IMR-90 (cell line): ENCODE measurements around the gene NUP93. TPM values are rescaled to one million over a fixed set of nuclear protein-coding genes. Genes with fewer than 3 reads are reported as not detected.

ENCODE experiments used
- ATAC-seq: fragments of 200-7000 bp; cut with Tn5 transposase; 2 replicates; pipeline ENCODE4 v1.9.1; 2020; ENCODE audit warnings: low read depth, mild to moderate bottlenecking, moderate library complexity
- BruUV-seq: library from RNA; stranded (reverse); fragments of 400-500 nt; replicated peaks from 2 replicates; lab custom pipeline; 2021; lab: Mats Ljungman, UMichigan
- CTCF ChIA-PET: fragments of 300-600 bp; formaldehyde crosslinking; extraction: SDS; loops from one replicate; lab custom pipeline; 2021; ENCODE audit warnings: antibody characterized with exemption; lab: Yijun Ruan, JAX
- POLR2A ChIA-PET: fragments of 300-600 bp; sonication (Branson Sonifier 250); formaldehyde crosslinking; loops from one replicate; lab custom pipeline; 2022; ENCODE audit warnings: antibody characterized with exemption; ENCODE audit not compliant: unreplicated experiment; lab: Charles Lee
- DNase-seq: peaks from one replicate; pipeline ENCODE4 v3.0.0; 2013
- H2AFZ ChIP-seq: replicated peaks from 2 replicates; pipeline ENCODE3; 2013; ENCODE audit warnings: low read length, mild to moderate bottlenecking; ENCODE audit not compliant: poor library complexity
- H2AK5ac ChIP-seq: 2 replicates; pipeline ENCODE4 v1.6.1; 2013; ENCODE audit warnings: low read depth, low read length, inconsistent platforms
- H2AK9ac ChIP-seq: replicated peaks from 2 replicates; pipeline ENCODE3; 2013; ENCODE audit warnings: mild to moderate bottlenecking, low read depth, low read length, moderate library complexity; ENCODE audit not compliant: poor library complexity
- H2BK120ac ChIP-seq: 2 replicates; pipeline ENCODE4 v1.6.1; 2013; ENCODE audit warnings: low read depth, low read length, inconsistent platforms
- H2BK15ac ChIP-seq: 3 replicates; pipeline ENCODE4 v1.6.1; 2013; ENCODE audit warnings: low read depth, low read length, inconsistent platforms
- H2BK20ac ChIP-seq: 2 replicates; pipeline ENCODE4 v1.6.1; 2013; ENCODE audit warnings: low read depth, mild to moderate bottlenecking, inconsistent platforms, low read length, moderate library complexity
- H2BK5ac ChIP-seq: 2 replicates; pipeline ENCODE4 v1.6.1; 2013; ENCODE audit warnings: mild to moderate bottlenecking, low read depth, low read length, inconsistent platforms; ENCODE audit not compliant: poor library complexity, severe bottlenecking
- H3K14ac ChIP-seq: replicated peaks from 2 replicates; pipeline ENCODE4 v1.6.1; 2013; ENCODE audit warnings: low read depth, low read length, inconsistent platforms
- H3K18ac ChIP-seq: 2 replicates; pipeline ENCODE4 v1.6.1; 2013; ENCODE audit warnings: low read depth, low read length, control low read depth
- H3K23ac ChIP-seq: 2 replicates; pipeline ENCODE4 v1.6.1; 2013; ENCODE audit warnings: low read depth, low read length, inconsistent platforms
- H3K27ac ChIP-seq: 2 replicates; pipeline ENCODE4 v1.5.1; 2013; ENCODE audit warnings: mild to moderate bottlenecking, control low read depth, low read length; ENCODE audit not compliant: insufficient read depth
- H3K27me3 ChIP-seq: 2 replicates; pipeline ENCODE4 v1.6.1; 2013; ENCODE audit warnings: low read length; ENCODE audit not compliant: control insufficient read depth, insufficient read depth
- H3K36me3 ChIP-seq: 2 replicates; pipeline ENCODE4 v1.6.1; 2013; ENCODE audit warnings: low read length, mixed read lengths; ENCODE audit not compliant: control insufficient read depth, insufficient read depth
- H3K4ac ChIP-seq: 2 replicates; pipeline ENCODE4 v1.6.1; 2013; ENCODE audit warnings: low read depth, low read length, inconsistent platforms
- H3K4me1 ChIP-seq: 2 replicates; pipeline ENCODE4 v1.6.1; 2013; ENCODE audit warnings: low read length, mixed read lengths; ENCODE audit not compliant: control insufficient read depth, insufficient read depth
- H3K4me2 ChIP-seq: 2 replicates; pipeline ENCODE4 v1.6.1; 2013; ENCODE audit warnings: low read depth, mild to moderate bottlenecking, control low read depth, low read length, moderate library complexity
- H3K4me3 ChIP-seq: 2 replicates; pipeline ENCODE4 v1.5.1; 2013; ENCODE audit warnings: low read depth, mild to moderate bottlenecking, control low read depth, low read length, moderate library complexity; ENCODE audit not compliant: insufficient read depth
- H3K56ac ChIP-seq: 2 replicates; pipeline ENCODE4 v1.6.1; 2013; ENCODE audit warnings: low read length, inconsistent platforms; ENCODE audit not compliant: insufficient read depth; ENCODE audit errors: extremely low read depth
- H3K79me1 ChIP-seq, 2 experiments: 2 replicates each; pipeline ENCODE4 v1.6.1; 2013; ENCODE audit warnings: low read length in 2 of 2, inconsistent platforms in 1 of 2, low read depth in 1 of 2
- H3K9ac ChIP-seq: 2 replicates; pipeline ENCODE4 v1.6.1; 2013; ENCODE audit warnings: low read depth, low read length, control low read depth
- H3K9me1 ChIP-seq: 2 replicates; pipeline ENCODE4 v1.6.1; 2013; ENCODE audit warnings: low read length, inconsistent platforms; ENCODE audit not compliant: insufficient read depth
- H3K9me3 ChIP-seq: 2 replicates; pipeline ENCODE4 v1.6.1; 2013; ENCODE audit warnings: low read length; ENCODE audit not compliant: control insufficient read depth, insufficient read depth
- H4K20me1 ChIP-seq: 2 replicates; pipeline ENCODE4 v1.6.1; 2013; ENCODE audit warnings: low read length, inconsistent platforms; ENCODE audit not compliant: insufficient read depth
- H4K5ac ChIP-seq: 2 replicates; pipeline ENCODE4 v1.6.1; 2013; ENCODE audit warnings: mild to moderate bottlenecking, low read depth, low read length, control low read depth
- H4K8ac ChIP-seq, 2 experiments: 2 replicates each; pipeline ENCODE4 v1.6.1; 2013; ENCODE audit warnings: low read depth in 2 of 2, low read length in 2 of 2, control low read depth in 1 of 2, inconsistent platforms in 1 of 2
- H4K91ac ChIP-seq: 2 replicates; pipeline ENCODE4 v1.6.1; 2013; ENCODE audit warnings: low read depth, low read length, inconsistent platforms; ENCODE audit not compliant: insufficient read depth
- BHLHE40 ChIP-seq: fragments of 150-350 bp; IDR thresholded peaks from 2 replicates; pipeline ENCODE4 v1.6.1; 2016; ENCODE audit warnings: mild to moderate bottlenecking, low read depth, low read length
- MAZ ChIP-seq: IDR thresholded peaks from 2 replicates; pipeline ENCODE4 v1.6.1; 2012; ENCODE audit warnings: low read depth, mild to moderate bottlenecking, low read length, improper control_type of control experiment, moderate library complexity, borderline replicate concordance
- MXI1 ChIP-seq: IDR thresholded peaks from 2 replicates; pipeline ENCODE4 v1.6.1; 2012; ENCODE audit warnings: low read depth, mild to moderate bottlenecking, low read length, moderate library complexity, borderline replicate concordance
- USF2 ChIP-seq: fragments of 150-350 bp; IDR thresholded peaks from 2 replicates; pipeline ENCODE4 v1.6.1; 2017; ENCODE audit warnings: mild to moderate bottlenecking, antibody characterized with exemption, low read length, low read depth
- dilution Hi-C: fragments of 300-500 bp; cut with HindIII; formaldehyde crosslinking; loops from one replicate; pipeline ENCODE4 v1.14.3; 2018; ENCODE audit warnings: low sequenced_read_pairs; ENCODE audit not compliant: unreplicated experiment
- in situ Hi-C: fragments of 300-500 bp; cut with MboI; formaldehyde crosslinking; loops from 3 replicates; pipeline ENCODE4 v1.14.3; 2019; ENCODE audit warnings: low sequenced_read_pairs, inconsistent platforms, mixed read lengths
- intact Hi-C: fragments of 100-400 bp; cut with micrococcal nuclease; formaldehyde crosslinking; loops from 2 replicates; pipeline ENCODE4 v1.10.0; 2022
- polyA plus RNA-seq, 3 experiments: library from polyadenylated mRNA; depleted of rRNA; stranded (reverse); fragments of >200 nt; gene quantifications; 2 replicates each; pipeline ENCODE4 v1.2.3, GENCODE V29; 2012; ENCODE audit warnings: low replicate concordance in 1 of 3
- total RNA-seq: library from RNA; depleted of rRNA; stranded (reverse); fragments of >200 nt; gene quantifications from 2 replicates; pipeline ENCODE4 v1.2.3, GENCODE V29; 2012

NUP93 gene
- total and polyA plus RNA-seq, 2 of the 4 experiments (the other 2 are of a cell fraction) = 54.6 to 72.6 TPM

DNA sequence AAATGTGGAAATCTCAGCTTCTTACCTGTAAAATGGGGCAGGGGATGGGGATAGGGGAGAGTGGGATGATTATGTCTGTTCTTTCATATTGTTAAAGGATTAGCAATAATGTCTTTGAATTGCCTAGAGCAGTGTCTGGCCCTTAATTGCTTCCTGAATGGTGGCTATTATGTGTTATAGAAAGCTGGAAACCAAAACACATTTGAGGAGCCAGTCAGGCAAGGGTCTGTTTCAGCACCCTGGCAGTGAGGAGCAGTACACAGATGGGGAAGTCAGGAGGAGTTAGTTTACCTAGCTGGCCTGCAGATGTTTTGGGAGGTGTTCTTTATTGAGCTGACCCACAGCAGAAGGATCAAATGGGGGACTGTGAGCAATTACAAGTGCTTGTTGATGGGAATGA lies 63.0 kb downstream of the NUP93 start:
- no peak overlapping the region for H2AFZ ChIP-seq
- no peak overlapping the region for H4K5ac ChIP-seq
- H2BK20ac ChIP-seq = no peak overlapping the region
- H3K18ac ChIP-seq = no peak overlapping the region
- ATAC-seq (no peak), DNase-seq (no peak)
- H3K14ac ChIP-seq = no peak overlapping the region
- no peak overlapping the region for H3K4me2 ChIP-seq
- ChIA-PET CTCF (interaction anchor here (0.6 to 2.5 kb wide), 7 partner anchors 56 to 309 kb away, joined by 3 to 12 read pairs (median 5); no protein-coding TSS in a partner anchor), POLR2A (no interaction called here)
- no peak overlapping the region for H2BK120ac ChIP-seq
- H3K79me1 ChIP-seq = peaks cover 13 to 37% of the 10 kb centered on the region in 2 experiments; a peak in 3 of 4 replicates
- H4K91ac ChIP-seq = no peak overlapping the region
- 0 out of 2 replicates have a peak, but pooled peaks cover 5% of the 10 kb centered on the region for H4K20me1 ChIP-seq
- H3K9me3 ChIP-seq = no peaks in the 10 kb centered on the region
- no peaks in the 10 kb centered on the region for H3K27me3 ChIP-seq
- no peak overlapping the region for H2AK5ac ChIP-seq
- no TSS peak for BruUV-seq
- H2BK15ac ChIP-seq = no peak overlapping the region
- H3K23ac ChIP-seq = no peak overlapping the region
- intact Hi-C loops = loop anchor here (1.0 to 5.0 kb wide), 4 partner anchors 59 to 374 kb away; partner anchors contain the start of gene HERPUD1
- no peaks in the 10 kb centered on the region for H3K36me3 ChIP-seq
- no peak overlapping the region for H3K4me3 ChIP-seq
- no peak overlapping the region for H3K4ac ChIP-seq
- no peak for TF ChIP-seq BHLHE40
- no peak for TF ChIP-seq MAZ
- TF ChIP-seq USF2 = no peak
- TF ChIP-seq MXI1 = no peak
- peaks cover 6% of the 10 kb centered on the region; the same call in 1 of the 2 replicates for H3K9me1 ChIP-seq
- no peaks in the 10 kb centered on the region for H3K4me1 ChIP-seq
- H3K27ac ChIP-seq = no peak overlapping the region
- H4K8ac ChIP-seq = no peak overlapping the region
- no peak overlapping the region for H3K56ac ChIP-seq
- H2AK9ac ChIP-seq = no peak overlapping the region
- no peak overlapping the region for H2BK5ac ChIP-seq
- in situ Hi-C loops = no loop called here
- dilution Hi-C loops = no loop called here
- H3K9ac ChIP-seq = no peak overlapping the region
